Loucy (cell line): ENCODE measurements around the gene HMGN3.

ENCODE experiments used
- H2AFZ ChIP-seq: fragments of 200-600 bp; sonication (generic); 2 replicates; pipeline ENCODE4 v1.6.0; 2016; ENCODE audit warnings: antibody characterized with exemption, mild to moderate bottlenecking, low read length, moderate library complexity
- H3F3A ChIP-seq: fragments of 200-600 bp; 2 replicates; pipeline ENCODE4 v1.6.0; 2016; ENCODE audit warnings: antibody characterized with exemption, low read depth, mild to moderate bottlenecking
- H3K27me3 ChIP-seq: fragments of 200-600 bp; sonication (generic); 2 replicates; pipeline ENCODE4 v1.6.1; 2014; ENCODE audit warnings: low read length, mild to moderate bottlenecking; ENCODE audit not compliant: insufficient read depth, poor library complexity, severe bottlenecking
- H3K36me3 ChIP-seq: fragments of 200-600 bp; sonication (generic); 2 replicates; pipeline ENCODE4 v1.6.1; 2016; ENCODE audit warnings: low read length; ENCODE audit not compliant: insufficient read depth
- H3K4me1 ChIP-seq: fragments of 200-600 bp; sonication (generic); 2 replicates; pipeline ENCODE4 v1.5.1; 2014; ENCODE audit warnings: low read length, mild to moderate bottlenecking; ENCODE audit not compliant: insufficient read depth, poor library complexity, severe bottlenecking
- H3K4me2 ChIP-seq: fragments of 200-600 bp; sonication (generic); 2 replicates; pipeline ENCODE4 v1.6.0; 2014; ENCODE audit warnings: antibody characterized with exemption, low read length, low read depth, mild to moderate bottlenecking; ENCODE audit not compliant: poor library complexity, severe bottlenecking
- H3K4me3 ChIP-seq: fragments of 200-600 bp; sonication (generic); 2 replicates; pipeline ENCODE4 v1.5.1; 2014; ENCODE audit warnings: low read length, mild to moderate bottlenecking, mixed read lengths; ENCODE audit not compliant: poor library complexity, severe bottlenecking
- H3K79me2 ChIP-seq: fragments of 200-600 bp; sonication (generic); 2 replicates; pipeline ENCODE4 v1.6.1; 2014; ENCODE audit warnings: low read length; ENCODE audit not compliant: insufficient read depth
- H3K9ac ChIP-seq: fragments of 200-600 bp; sonication (generic); 2 replicates; pipeline ENCODE4 v1.6.0; 2014; ENCODE audit warnings: mild to moderate bottlenecking, low read depth, low read length, moderate library complexity; ENCODE audit not compliant: poor library complexity, severe bottlenecking
- H3K9me2 ChIP-seq: fragments of 200-600 bp; sonication (generic); replicated peaks from 2 replicates; pipeline ENCODE4 v1.6.1; 2016; ENCODE audit warnings: low read depth, low read length, mixed read lengths
- H3K9me3 ChIP-seq: fragments of 200-600 bp; sonication (generic); 2 replicates; pipeline ENCODE4 v1.6.1; 2014; ENCODE audit warnings: mild to moderate bottlenecking, antibody characterized with exemption, low read length, low read depth; ENCODE audit not compliant: insufficient read depth
- H4K20me1 ChIP-seq: fragments of 200-600 bp; sonication (generic); 2 replicates; pipeline ENCODE4 v1.6.0; 2014; ENCODE audit warnings: antibody characterized with exemption, low read length, mild to moderate bottlenecking; ENCODE audit not compliant: insufficient read depth, poor library complexity, severe bottlenecking
- CTCF ChIP-seq: fragments of 200-600 bp; sonication (generic); conservative IDR thresholded peaks from 2 replicates; pipeline ENCODE4 v1.5.1; 2014; ENCODE audit warnings: mild to moderate bottlenecking, antibody characterized with exemption, low read length
- EZH2phosphoT487 ChIP-seq: fragments of 200-600 bp; IDR thresholded peaks from 2 replicates; pipeline ENCODE4 v1.6.1; 2018; ENCODE audit warnings: antibody characterized with exemption, mild to moderate bottlenecking, moderate library complexity, borderline replicate concordance

Gene HMGN3

GRCh38 chr6:79241228-79241627, 6.7 kb upstream of the HMGN3 start:
- no peak overlapping the region for H3K4me2 ChIP-seq
- H4K20me1 ChIP-seq = no peaks in the 10 kb centered on the region
- H3K9me3 ChIP-seq = no peaks in the 10 kb centered on the region
- TF ChIP-seq CTCF (no peak), EZH2phosphoT487 (no peak)
- no peak overlapping the region for H3K9ac ChIP-seq
- H2AFZ ChIP-seq = no peak overlapping the region
- H3K36me3 ChIP-seq = no peaks in the 10 kb centered on the region
- H3F3A ChIP-seq = no peaks in the 10 kb centered on the region
- no peaks in the 10 kb centered on the region for H3K4me1 ChIP-seq
- H3K9me2 ChIP-seq = no peaks in the 10 kb centered on the region
- H3K27me3 ChIP-seq = no peaks in the 10 kb centered on the region
- H3K79me2 ChIP-seq = no peaks in the 10 kb centered on the region
- no peak overlapping the region for H3K4me3 ChIP-seq

- TF ChIP-seq CTCF (no peak), EZH2phosphoT487 (no peak)
- no peak overlapping the region for H3K4me3 ChIP-seq
- H3K9me3 ChIP-seq = no peaks in the 10 kb centered on the region
- H3K79me2 ChIP-seq = no peaks in the 10 kb centered on the region
- no peaks in the 10 kb centered on the region for H3K9me2 ChIP-seq
- H3K4me1 ChIP-seq = no peaks in the 10 kb centered on the region
- no peak overlapping the region for H2AFZ ChIP-seq
- H3K27me3 ChIP-seq = no peaks in the 10 kb centered on the region
- H4K20me1 ChIP-seq = no peaks in the 10 kb centered on the region
- H3K9ac ChIP-seq = no peak overlapping the region
- no peaks in the 10 kb centered on the region for H3F3A ChIP-seq
- H3K36me3 ChIP-seq = no peaks in the 10 kb centered on the region
- H3K4me2 ChIP-seq = no peak overlapping the region
These were observed 6.0 kb upstream of the HMGN3 start for GRCh38 chr6:79240509-79240908.

GRCh38 chr6:79239536-79240168, 5.2 kb upstream of the HMGN3 start:
- Histone ChIP-seq H4K20me1 (no peaks in the 10 kb centered on the region), H3K9me3 (no peaks in the 10 kb centered on the region), H3K4me1 (no peaks in the 10 kb centered on the region), H3K4me3 (no peak overlapping the region), H3K79me2 (no peaks in the 10 kb centered on the region), H2AFZ (no peak overlapping the region), H3K9ac (no peak overlapping the region), H3K9me2 (no peaks in the 10 kb centered on the region), H3K4me2 (no peak overlapping the region), H3K36me3 (no peaks in the 10 kb centered on the region), H3F3A (no peaks in the 10 kb centered on the region), H3K27me3 (no peaks in the 10 kb centered on the region)
- no peak for TF ChIP-seq CTCF
- TF ChIP-seq EZH2phosphoT487 = no peak
